WTC11 (cell line): Measurements from ENCODE around the gene GSS. TPM values are rescaled to one million over a fixed set of nuclear protein-coding genes. Genes with fewer than 3 reads are reported as not detected.

ENCODE experiments used
- ATAC-seq: fragments of 200-7000 bp; cut with Tn5 transposase; 2 replicates; pipeline ENCODE4 v1.10.0; 2021; ENCODE audit warnings: mild to moderate bottlenecking, moderate library complexity
- CTCF ChIA-PET: fragments of 300-600 bp; sonication (Branson Sonifier 250); formaldehyde crosslinking; loops from one replicate; lab custom pipeline; 2021; ENCODE audit warnings: antibody characterized with exemption; lab: Charles Lee
- POLR2A ChIA-PET: fragments of 350-600 bp; sonication (Branson Sonifier 250); formaldehyde crosslinking; loops from one replicate; lab custom pipeline; 2021; ENCODE audit warnings: antibody characterized with exemption; lab: Charles Lee
- DNase-seq: peaks from one replicate; pipeline ENCODE4 v3.0.0; 2021; ENCODE audit warnings: low spot score
- H3K27ac Mint-ChIP-seq: 2 replicates; pipeline ENCODE4 v1.8.0; 2021; ENCODE audit warnings: mixed read lengths
- H3K27me3 Mint-ChIP-seq: 2 replicates; pipeline ENCODE4 v1.8.0; 2021; ENCODE audit warnings: low read depth, mild to moderate bottlenecking, moderate library complexity, mixed read lengths
- H3K36me3 Mint-ChIP-seq: 2 replicates; pipeline ENCODE4 v1.8.0; 2021; ENCODE audit warnings: mixed read lengths
- H3K4me1 Mint-ChIP-seq: 2 replicates; pipeline ENCODE4 v1.8.0; 2022; ENCODE audit warnings: mixed read lengths
- H3K4me3 Mint-ChIP-seq: 2 replicates; pipeline ENCODE4 v1.8.0; 2021; ENCODE audit warnings: mild to moderate bottlenecking, moderate library complexity, mixed read lengths
- H3K9me3 Mint-ChIP-seq: 2 replicates; pipeline ENCODE4 v1.8.0; 2021; ENCODE audit warnings: mixed read lengths
- CTCF ChIP-seq: fragments of 200-600 bp; IDR thresholded peaks from 2 replicates; pipeline ENCODE4 v1.8.0; 2022; ENCODE audit warnings: antibody characterized with exemption
- HMGXB4 ChIP-seq: sonication (generic); formaldehyde crosslinking; IDR thresholded peaks from 2 replicates; pipeline ENCODE4 v1.8.1; 2023; ENCODE audit warnings: mild to moderate bottlenecking, moderate library complexity, missing genetic modification reagents
- JAZF1 ChIP-seq: fragments of 250-450 bp; sonication (Bioruptor Pico); IDR thresholded peaks from 2 replicates; pipeline ENCODE4 v1.9.0; 2021; ENCODE audit warnings: moderate library complexity, mild to moderate bottlenecking, inconsistent platforms
- NFATC4 ChIP-seq: fragments of 250-450 bp; sonication (Bioruptor Pico); IDR thresholded peaks from 2 replicates; pipeline ENCODE4 v1.9.0; 2021; ENCODE audit warnings: mild to moderate bottlenecking
- OVOL2 ChIP-seq: fragments of 250-450 bp; sonication (Bioruptor Pico); IDR thresholded peaks from 2 replicates; pipeline ENCODE4 v1.9.0; 2021; ENCODE audit warnings: mild to moderate bottlenecking, borderline replicate concordance
- PREB ChIP-seq: sonication (generic); formaldehyde crosslinking; IDR thresholded peaks from 2 replicates; pipeline ENCODE4 v1.8.1; 2022; ENCODE audit warnings: mild to moderate bottlenecking, missing genetic modification reagents, moderate library complexity, borderline replicate concordance
- USF2 ChIP-seq: sonication (generic); formaldehyde crosslinking; IDR thresholded peaks from 2 replicates; pipeline ENCODE4 v1.8.1; 2023; ENCODE audit warnings: mild to moderate bottlenecking, missing genetic modification reagents, moderate library complexity
- ZNF138 ChIP-seq: sonication (generic); formaldehyde crosslinking; conservative IDR thresholded peaks from 2 replicates; pipeline ENCODE4 v1.8.1; 2022; ENCODE audit warnings: mild to moderate bottlenecking, moderate library complexity, missing genetic modification reagents
- ZNF219 ChIP-seq: sonication (generic); formaldehyde crosslinking; IDR thresholded peaks from 2 replicates; pipeline ENCODE4 v1.8.0; 2023; ENCODE audit warnings: missing genetic modification reagents, mild to moderate bottlenecking, borderline replicate concordance
- ZNF396 ChIP-seq: fragments of 250-450 bp; sonication (Bioruptor Pico); IDR thresholded peaks from 2 replicates; pipeline ENCODE4 v1.8.0; 2021; ENCODE audit warnings: mild to moderate bottlenecking, moderate library complexity, borderline replicate concordance
- total RNA-seq: library from RNA; stranded (reverse); gene quantifications from 3 replicates; pipeline ENCODE4 v1.2.3, GENCODE V29; 2021
- TF ChIP-seq, protein P1 (sequence below): sonication (generic); formaldehyde crosslinking; IDR thresholded peaks from 2 replicates; pipeline ENCODE4 v1.8.0; 2023; ENCODE audit warnings: missing genetic modification reagents, mild to moderate bottlenecking, borderline replicate concordance

GSS gene
- total RNA-seq, 1 experiment from 2014 or later: 47.3 TPM

GRCh38 chr20:34940081-34940481, 15.5 kb downstream of the GSS start (continued):
- no peak for TF ChIP-seq ZNF138 (CRISPR knock-in tag)

DNA sequence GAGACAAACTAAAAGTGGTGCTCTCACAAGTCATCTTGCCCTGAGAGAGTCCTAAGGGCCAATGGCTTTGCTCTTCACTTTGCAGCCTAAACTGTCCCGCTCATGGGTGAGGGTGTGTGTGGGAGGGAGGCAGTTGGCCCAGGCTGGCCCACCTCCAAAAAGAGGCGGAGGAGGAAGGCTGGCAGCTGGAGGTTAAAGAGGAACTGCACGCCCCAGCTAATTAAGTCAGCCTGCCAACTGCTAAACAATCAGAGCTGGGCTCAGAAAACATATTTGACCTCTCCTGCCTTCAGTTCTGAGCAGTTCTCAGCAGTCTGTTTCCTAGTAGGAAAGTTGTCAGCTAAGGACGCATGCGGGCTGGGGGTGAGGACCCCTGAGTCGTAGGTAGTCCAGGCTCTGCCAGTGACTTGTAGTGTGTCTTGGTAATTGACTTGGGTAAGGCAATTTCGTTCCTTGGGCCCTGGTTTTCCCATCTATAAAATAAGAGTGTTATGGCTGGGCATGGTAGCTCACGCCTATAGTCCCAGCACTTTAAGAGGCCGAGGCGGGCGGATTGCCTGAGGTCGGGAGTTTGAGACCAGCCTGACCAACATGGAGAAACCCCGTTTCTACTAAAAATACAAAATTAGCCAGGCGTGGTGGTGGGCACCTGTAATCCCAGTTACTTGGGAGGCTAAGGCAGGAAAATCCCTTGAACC, 17.0 kb downstream of the GSS start:
- no peaks in the 10 kb centered on the region for H3K9me3 Mint-ChIP-seq

More for the DNA sequence above, 17.0 kb downstream of the GSS start:
- Mint-ChIP-seq H3K4me1 (no peaks in the 10 kb centered on the region), H3K36me3 (peaks cover 45% of the 10 kb centered on the region), H3K27me3 (no peaks in the 10 kb centered on the region), H3K27ac (no peak overlapping the region), H3K4me3 (no peak overlapping the region)
- ATAC-seq (no peak), DNase-seq (no peak)
- ChIA-PET CTCF (no interaction called here), POLR2A (interaction anchor here (1.2 kb wide), 1 partner anchor 17 kb away, joined by 5 read pairs; the partner anchor contains the start of genes GSS and MYH7B)
- TF ChIP-seq USF2 (CRISPR knock-in tag) (no peak), OVOL2 (CRISPR knock-in tag) (no peak), ZNF396 (CRISPR knock-in tag) (no peak), JAZF1 (CRISPR knock-in tag) (no peak), ZNF138 (CRISPR knock-in tag) (no peak), HMGXB4 (CRISPR knock-in tag) (no peak), ZNF219 (CRISPR knock-in tag) (no peak), CTCF (no peak), NFATC4 (CRISPR knock-in tag) (no peak), PREB (CRISPR knock-in tag) (no peak)
- TF ChIP-seq, protein P1, sequence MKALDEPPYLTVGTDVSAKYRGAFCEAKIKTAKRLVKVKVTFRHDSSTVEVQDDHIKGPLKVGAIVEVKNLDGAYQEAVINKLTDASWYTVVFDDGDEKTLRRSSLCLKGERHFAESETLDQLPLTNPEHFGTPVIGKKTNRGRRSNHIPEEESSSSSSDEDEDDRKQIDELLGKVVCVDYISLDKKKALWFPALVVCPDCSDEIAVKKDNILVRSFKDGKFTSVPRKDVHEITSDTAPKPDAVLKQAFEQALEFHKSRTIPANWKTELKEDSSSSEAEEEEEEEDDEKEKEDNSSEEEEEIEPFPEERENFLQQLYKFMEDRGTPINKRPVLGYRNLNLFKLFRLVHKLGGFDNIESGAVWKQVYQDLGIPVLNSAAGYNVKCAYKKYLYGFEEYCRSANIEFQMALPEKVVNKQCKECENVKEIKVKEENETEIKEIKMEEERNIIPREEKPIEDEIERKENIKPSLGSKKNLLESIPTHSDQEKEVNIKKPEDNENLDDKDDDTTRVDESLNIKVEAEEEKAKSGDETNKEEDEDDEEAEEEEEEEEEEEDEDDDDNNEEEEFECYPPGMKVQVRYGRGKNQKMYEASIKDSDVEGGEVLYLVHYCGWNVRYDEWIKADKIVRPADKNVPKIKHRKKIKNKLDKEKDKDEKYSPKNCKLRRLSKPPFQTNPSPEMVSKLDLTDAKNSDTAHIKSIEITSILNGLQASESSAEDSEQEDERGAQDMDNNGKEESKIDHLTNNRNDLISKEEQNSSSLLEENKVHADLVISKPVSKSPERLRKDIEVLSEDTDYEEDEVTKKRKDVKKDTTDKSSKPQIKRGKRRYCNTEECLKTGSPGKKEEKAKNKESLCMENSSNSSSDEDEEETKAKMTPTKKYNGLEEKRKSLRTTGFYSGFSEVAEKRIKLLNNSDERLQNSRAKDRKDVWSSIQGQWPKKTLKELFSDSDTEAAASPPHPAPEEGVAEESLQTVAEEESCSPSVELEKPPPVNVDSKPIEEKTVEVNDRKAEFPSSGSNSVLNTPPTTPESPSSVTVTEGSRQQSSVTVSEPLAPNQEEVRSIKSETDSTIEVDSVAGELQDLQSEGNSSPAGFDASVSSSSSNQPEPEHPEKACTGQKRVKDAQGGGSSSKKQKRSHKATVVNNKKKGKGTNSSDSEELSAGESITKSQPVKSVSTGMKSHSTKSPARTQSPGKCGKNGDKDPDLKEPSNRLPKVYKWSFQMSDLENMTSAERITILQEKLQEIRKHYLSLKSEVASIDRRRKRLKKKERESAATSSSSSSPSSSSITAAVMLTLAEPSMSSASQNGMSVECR (CRISPR knock-in tag): no peak
